ENCODE measurements around the gene NLGN1.

Gene NLGN1

GRCh38 chr3:173725507-173725906 is 328.0 kb downstream of the NLGN1 start:
- DNase-seq (ENCODE audit: low spot score), result no peak

DNA sequence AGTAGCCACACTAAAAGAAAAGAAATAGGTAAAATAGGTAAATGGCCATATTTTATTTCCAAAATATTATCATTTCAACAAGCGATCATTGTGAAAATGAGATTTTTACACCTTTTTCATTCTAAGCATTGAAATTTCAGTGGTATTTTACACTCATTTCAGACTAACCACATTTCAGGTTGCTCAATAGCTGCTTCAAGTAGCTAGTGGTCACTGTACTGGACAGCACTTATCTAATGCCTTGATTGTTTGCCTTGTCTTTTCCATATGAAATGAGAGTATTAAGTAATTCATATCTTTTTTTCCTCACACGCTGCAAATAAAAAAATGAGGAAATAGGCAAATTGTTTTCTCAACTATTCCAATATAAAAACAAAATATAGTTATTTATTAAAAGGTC is 332.8 kb downstream of the NLGN1 start:
- no peak for DNase-seq (ENCODE audit: low spot score)

DNA sequence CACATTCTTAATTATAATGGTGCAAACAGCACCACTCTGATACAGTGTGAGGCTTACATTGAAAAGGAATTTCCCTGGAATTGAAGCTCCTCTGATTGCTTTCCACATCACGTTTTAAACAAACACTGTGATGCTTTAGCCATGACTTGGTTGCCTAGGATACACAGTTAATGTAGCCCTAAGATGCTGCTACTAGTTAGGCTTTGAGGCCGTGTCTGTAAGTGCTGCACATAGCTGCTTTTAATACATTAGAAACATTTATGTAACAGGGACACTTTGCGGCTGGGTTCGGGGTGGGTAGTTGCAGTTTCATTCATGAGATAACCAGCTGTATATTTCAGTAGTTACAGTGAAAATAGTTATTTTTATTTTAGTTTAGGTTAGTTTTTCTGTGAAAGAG is 334.7 kb downstream of the NLGN1 start:
- DNase-seq (ENCODE audit: low spot score), result peak; percentile 29

GRCh38 chr3:173733029-173733652 is 335.6 kb downstream of the NLGN1 start:
- peak; percentile 75 for DNase-seq (ENCODE audit: low spot score)

DNA sequence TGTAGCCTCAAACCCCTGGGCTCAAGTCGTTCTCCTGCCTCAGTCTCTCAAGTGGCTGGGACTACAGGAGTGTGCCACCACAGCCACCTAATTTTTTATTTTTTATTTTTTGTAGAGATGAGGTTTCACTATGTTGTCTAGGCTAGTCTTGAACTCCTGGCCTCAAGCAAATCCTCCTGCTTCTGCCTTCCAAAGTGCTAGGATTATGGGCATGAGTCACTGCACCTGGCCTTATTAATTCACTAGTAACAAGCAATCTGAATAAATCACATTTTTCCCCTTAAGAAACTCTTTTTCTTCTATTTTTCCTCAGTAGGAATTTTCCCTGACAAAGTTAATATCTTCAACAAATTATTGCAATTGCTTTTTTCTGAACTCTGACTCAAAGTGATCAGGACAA is 336.9 kb downstream of the NLGN1 start:
- DNase-seq (ENCODE audit: low spot score), result no peak

DNA sequence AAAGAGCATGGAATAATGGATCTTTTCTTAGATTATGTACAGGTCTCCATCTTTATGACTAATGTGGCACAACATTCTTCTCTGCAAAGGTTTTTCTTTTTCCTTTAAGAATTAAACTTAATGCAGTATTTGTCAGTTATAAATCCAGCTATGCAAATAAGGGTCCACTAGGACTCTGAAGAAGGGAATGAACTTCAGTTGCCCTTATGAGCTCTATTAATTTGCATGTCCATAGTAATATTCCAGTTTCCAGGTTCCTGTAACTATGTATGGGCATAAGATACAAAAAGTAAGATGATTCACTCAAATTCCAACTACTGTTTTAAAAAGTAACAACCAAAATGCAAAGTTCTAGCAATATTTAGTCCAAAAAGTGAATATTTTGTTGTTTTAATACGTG is 337.4 kb downstream of the NLGN1 start:
- DNase-seq (ENCODE audit: low spot score), result no peak

- no peak for DNase-seq (ENCODE audit: low spot score)
These were observed 338.3 kb downstream of the NLGN1 start for GRCh38 chr3:173735841-173736240.

DNA sequence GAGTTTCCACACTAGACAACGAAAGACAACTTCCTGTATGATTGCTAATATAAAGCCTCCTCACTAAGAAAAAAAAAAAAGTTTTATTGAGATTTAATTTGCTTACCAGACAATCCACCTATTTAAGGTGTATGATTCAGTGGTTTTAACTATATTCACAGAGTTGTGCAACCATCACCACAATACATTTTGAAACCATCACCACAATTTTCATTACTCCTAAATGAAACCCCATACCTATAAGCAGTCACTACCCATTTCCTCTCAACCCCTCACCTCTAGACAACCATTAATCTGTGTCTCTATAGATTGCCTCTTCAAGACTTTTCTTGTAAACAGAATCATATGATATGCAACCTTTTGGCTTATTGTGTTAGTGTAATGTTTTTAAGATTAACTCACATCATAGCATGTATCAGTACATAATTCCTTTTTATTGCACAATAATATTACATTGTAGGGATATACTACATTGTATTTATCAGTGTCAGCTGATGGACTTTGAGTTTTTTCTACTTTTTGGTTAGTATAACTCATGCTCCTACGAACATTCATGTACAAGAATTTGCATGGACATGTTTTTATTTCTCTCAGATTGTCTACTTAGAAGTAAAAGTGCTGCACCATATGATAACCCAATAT is 339.7 kb downstream of the NLGN1 start:
- DNase-seq (ENCODE audit: low spot score), result no peak

GRCh38 chr3:173739726-173740125 is 342.2 kb downstream of the NLGN1 start:
- no peak for DNase-seq (ENCODE audit: low spot score)

- DNase-seq (ENCODE audit: low spot score), result no peak
These were observed 344.9 kb downstream of the NLGN1 start for GRCh38 chr3:173742491-173742890.

DNA sequence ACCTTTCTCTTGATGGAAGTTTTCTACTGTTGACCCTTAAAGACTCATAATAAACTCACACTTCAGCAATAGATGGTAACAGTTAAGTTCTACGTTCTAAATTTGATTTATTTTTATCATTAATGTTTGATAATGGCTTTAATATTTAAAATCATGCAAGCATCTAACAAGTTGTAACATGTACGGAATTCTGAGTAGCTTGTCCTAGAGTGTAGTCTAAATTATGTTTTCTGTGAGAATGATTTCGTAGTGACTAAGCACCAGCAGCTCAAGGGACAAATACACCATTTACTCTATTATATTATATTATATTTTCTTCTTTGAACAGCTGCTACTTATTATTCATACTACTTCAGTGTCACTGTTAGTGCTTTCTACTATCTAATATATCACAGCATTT is 345.6 kb downstream of the NLGN1 start:
- DNase-seq (ENCODE audit: low spot score), result no peak

DNA sequence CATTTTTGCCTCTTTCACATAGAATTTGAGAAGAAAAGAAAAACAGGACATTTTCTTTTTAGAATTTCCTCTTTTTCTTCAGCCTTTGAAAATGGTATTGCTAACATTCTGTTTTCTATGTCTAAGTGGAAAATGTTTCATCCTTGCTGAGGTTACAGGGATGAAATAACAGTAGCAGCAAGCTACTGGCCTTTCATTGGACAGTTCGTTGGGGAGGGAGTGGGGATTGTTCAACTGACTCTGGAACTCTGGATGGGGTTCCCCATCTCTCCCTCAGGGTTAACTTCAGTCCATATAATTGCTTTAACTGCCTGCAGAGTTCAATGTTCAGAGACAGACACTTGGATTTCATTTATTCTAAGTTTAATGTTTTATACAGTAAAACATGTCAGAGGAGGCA is 346.0 kb downstream of the NLGN1 start:
- no peak for DNase-seq (ENCODE audit: low spot score)

GRCh38 chr3:173744479-173744878 is 346.9 kb downstream of the NLGN1 start:
- DNase-seq (ENCODE audit: low spot score), result no peak

GRCh38 chr3:173744895-173745294 is 347.4 kb downstream of the NLGN1 start:
- DNase-seq (ENCODE audit: low spot score), result no peak

DNA sequence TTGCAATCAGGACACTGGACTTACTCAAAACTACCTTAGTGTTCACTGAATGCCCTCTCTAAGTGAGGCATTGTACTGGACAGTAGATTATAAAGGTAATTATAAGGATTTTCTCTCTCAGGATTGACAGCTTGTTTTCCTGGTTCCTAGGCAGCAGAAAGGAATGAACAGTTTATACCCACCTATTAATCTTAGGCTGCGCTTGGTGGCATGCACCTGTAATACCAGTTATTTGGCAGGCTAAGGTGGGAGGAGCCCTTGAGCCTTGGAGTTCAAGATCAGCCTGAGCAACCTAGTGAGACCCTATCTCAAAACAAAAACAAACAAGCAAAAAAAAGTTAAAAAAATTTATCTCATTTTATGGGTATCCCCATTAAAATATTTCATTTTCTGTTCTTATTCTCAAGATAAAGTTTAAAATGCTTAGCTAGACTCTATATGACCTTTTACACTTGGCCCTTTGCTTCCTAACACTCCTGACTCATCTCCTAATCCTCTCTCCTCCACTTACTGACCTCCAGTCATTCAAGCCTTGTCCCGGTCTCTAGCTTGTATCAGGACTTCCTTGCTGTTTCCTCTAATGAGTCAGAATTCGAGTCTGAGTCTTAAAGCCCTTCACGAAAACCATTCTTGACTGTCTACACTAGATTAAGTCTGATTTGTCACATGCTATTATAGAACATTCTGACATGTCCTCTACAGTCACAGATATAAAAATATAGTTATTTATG is 348.6 kb downstream of the NLGN1 start:
- DNase-seq (ENCODE audit: low spot score), result no peak

- DNase-seq (ENCODE audit: low spot score), result no peak
These were observed 349.9 kb downstream of the NLGN1 start for GRCh38 chr3:173747427-173747826.

DNA sequence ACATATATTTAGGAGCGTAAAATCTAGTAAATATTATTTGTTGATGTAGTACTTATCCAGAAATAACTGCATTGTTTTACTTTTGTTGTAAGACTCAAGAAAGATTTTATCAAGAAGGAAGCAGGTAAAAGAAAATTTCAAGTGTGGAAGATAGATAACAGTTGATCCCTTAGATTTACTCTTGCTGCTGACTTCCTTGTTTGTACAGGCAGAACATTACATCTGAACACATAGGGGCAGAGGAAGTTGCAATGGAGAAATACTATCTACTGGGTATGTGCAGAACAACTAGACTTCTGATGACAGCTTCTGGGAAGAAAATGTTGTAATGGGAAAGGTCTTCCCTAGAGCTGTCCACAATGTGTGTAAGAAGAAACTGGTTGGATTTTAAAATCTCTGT is 350.6 kb downstream of the NLGN1 start:
- DNase-seq (ENCODE audit: low spot score), result no peak

- no peak for DNase-seq (ENCODE audit: low spot score)
These were observed 352.6 kb downstream of the NLGN1 start for GRCh38 chr3:173750095-173750494.

DNA sequence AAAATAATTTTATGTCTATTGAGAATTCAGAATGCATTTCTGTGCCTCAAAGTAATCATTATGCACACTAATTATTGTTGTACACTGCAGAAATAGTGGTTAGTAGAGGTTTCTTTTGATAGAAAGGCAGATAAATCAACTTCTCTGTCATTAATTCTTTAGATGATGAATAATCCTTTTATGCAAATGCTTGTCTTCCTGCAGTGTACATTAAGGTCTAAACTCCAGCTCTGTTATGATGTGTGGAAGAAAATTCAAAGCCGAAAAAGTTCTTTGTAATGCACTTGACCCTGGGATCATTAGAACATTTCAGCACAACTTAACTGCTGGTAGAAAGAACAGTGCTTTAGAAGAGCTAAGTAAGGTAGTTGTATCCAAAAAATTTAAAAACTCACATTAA is 353.0 kb downstream of the NLGN1 start:
- no peak for DNase-seq (ENCODE audit: low spot score)

DNA sequence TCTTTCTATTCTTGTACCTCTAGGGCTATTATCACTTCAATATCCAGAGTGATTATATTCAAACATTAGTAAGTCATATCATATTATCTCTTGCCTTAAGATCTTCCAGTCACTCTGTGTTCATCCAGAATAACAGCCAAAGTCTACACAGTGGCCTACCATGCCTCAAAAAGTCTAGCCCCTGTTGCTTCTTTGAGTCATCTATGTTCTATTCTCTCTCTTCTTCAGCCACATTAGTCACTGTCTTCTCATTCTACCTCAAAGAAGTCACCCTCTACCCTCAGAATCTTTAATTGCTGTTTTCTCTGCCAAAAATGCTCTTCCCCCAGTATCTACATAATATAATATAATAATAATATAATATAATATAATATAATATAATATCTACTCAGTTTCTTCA is 356.0 kb downstream of the NLGN1 start:
- DNase-seq (ENCODE audit: low spot score), result no peak

DNA sequence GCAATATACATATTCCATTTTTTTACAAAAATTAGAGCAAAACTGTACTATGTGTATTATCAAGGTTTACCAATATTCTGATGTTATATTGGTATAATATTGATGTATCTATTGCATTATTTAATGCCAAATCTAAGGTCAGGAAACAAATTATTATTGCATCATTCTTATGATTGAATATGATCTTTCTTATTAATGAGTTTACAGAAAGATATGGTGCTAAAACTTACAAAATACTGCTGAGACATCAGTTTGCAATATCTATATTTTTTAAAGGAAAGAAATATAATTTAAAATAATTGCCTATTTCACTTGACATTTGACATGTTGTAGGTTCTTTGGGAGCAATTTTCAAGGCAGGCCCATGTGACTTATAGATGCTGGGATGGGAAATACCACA is 357.6 kb downstream of the NLGN1 start:
- DNase-seq (ENCODE audit: low spot score), result no peak

GRCh38 chr3:173761161-173761560 is 363.6 kb downstream of the NLGN1 start:
- no peak for DNase-seq (ENCODE audit: low spot score)

GRCh38 chr3:173762501-173762900 is 365.0 kb downstream of the NLGN1 start:
- DNase-seq (ENCODE audit: low spot score), result no peak

GRCh38 chr3:173770011-173770410 is 372.5 kb downstream of the NLGN1 start:
- no peak for DNase-seq (ENCODE audit: low spot score)

Data from pons (tissue), 1 donor.